Panc1 (cell line): ENCODE results near the gene CTNND2.

ENCODE experiments used
- CTCF ChIP-seq: fragments of 450-650 bp; IDR thresholded peaks from 2 replicates; pipeline ENCODE4 v1.5.1; 2017; ENCODE audit warnings: mild to moderate bottlenecking
- REST ChIP-seq, 2 experiments: IDR thresholded peaks; 2 replicates each; pipeline ENCODE4 v1.6.1; 2011 to 2012; ENCODE audit warnings: low read depth in 2 of 2, control low read depth in 1 of 2, low read length in 1 of 2, mild to moderate bottlenecking in 1 of 2, moderate library complexity in 1 of 2; ENCODE audit not compliant: insufficient read depth in 1 of 2
- TCF7L2 ChIP-seq: IDR thresholded peaks from 2 replicates; pipeline ENCODE4 v1.6.1; 2011; ENCODE audit warnings: mild to moderate bottlenecking, low read depth, low read length, inconsistent platforms

GRCh38 chr5:10988622-10989021 lies 915.6 kb downstream of the CTNND2 start:
- no peak for TF ChIP-seq CTCF
- no peak for TF ChIP-seq TCF7L2
- TF ChIP-seq REST (IDR thresholded peaks at IDR 0.05; ENCODE audit: insufficient read depth in 1 of 2, low read depth in 2 of 2, low read length in 1 of 2): no peak
